Kidney epithelial cell (primary cell): ENCODE results near the gene CCN5. TPM values are rescaled to one million over a fixed set of nuclear protein-coding genes. Genes with fewer than 3 reads are reported as not detected.
"Not testable (repeated sequence)": the region's sequence is repeated elsewhere in the genome, so short reads cannot be mapped to it uniquely, and the experiment has no call there.

ENCODE experiments used
- DNase-seq: peaks from one replicate; pipeline ENCODE4 v3.0.0-alpha.2; 2010; ENCODE audit warnings: low read depth
- H3K27me3 ChIP-seq: 2 replicates; pipeline ENCODE4 v1.6.0; 2011; ENCODE audit warnings: low read length; ENCODE audit not compliant: control insufficient read depth, insufficient read depth
- H3K36me3 ChIP-seq: 2 replicates; pipeline ENCODE4 v1.5.1; 2011; ENCODE audit warnings: low read length; ENCODE audit not compliant: control insufficient read depth, insufficient read depth
- H3K4me3 ChIP-seq: 2 replicates; pipeline ENCODE4 v1.5.1; 2011; ENCODE audit warnings: low read depth, mild to moderate bottlenecking, control low read depth, low read length
- total RNA-seq: library from RNA; depleted of rRNA; stranded (reverse); fragments of >200 nt; gene quantifications from 2 replicates; pipeline ENCODE4 v1.2.3, GENCODE V29; 2015
- TF ChIP-seq, protein P1 (sequence below): IDR thresholded peaks from 2 replicates; pipeline ENCODE4 v1.5.1; 2011; ENCODE audit warnings: mild to moderate bottlenecking, moderate library complexity, low read length, control low read depth, inconsistent platforms; ENCODE audit not compliant: insufficient read depth, poor library complexity, severe bottlenecking

CCN5 gene
- total RNA-seq, 1 donor from 2014 or later, result not detected

DNA sequence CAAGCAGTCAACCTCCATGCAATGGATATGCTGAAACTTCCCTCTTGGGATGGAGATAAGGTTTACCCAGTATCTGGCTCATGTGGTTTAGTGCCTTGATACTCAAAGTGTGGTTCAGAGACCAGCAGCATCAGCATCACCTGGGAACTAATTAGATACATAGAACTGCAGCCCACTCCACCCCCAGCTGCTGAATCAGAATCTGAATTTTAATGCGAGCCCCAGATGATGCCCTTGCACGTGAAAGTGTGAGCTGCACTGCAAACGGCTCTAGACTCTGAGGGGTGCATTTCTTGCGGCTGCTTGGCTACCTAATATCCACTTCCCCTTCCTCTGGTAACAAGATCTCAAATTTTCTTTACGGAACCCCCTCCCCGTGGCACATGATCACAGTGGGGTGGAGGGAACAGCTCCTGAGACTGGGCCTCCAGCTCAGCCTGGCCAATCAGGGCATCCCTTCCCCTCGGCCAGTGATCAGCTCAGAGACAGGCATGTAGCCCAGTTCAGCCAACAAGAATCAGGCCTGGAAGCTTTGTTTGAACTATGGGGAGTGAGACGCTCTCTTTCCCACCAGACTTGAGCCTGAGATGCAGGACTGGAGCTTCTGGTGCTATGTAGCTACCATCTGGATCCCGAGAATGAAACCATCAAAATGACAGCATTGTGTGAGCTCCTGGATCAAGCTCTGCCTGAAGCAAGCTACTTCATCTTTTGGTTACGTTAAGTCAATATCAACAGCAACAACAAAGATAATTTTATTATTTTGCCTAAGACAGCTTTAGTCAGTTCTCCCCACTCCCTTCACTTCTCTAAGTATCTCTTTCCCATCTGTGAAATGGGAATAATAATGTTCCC lies 43.3 kb downstream of the CCN5 start:
- no peak overlapping the region for H3K4me3 ChIP-seq
- H3K27me3 ChIP-seq, result peaks cover 18% of the 10 kb centered on the region
- no peaks in the 10 kb centered on the region for H3K36me3 ChIP-seq
- DNase-seq, result no peak
- TF ChIP-seq, protein P1, sequence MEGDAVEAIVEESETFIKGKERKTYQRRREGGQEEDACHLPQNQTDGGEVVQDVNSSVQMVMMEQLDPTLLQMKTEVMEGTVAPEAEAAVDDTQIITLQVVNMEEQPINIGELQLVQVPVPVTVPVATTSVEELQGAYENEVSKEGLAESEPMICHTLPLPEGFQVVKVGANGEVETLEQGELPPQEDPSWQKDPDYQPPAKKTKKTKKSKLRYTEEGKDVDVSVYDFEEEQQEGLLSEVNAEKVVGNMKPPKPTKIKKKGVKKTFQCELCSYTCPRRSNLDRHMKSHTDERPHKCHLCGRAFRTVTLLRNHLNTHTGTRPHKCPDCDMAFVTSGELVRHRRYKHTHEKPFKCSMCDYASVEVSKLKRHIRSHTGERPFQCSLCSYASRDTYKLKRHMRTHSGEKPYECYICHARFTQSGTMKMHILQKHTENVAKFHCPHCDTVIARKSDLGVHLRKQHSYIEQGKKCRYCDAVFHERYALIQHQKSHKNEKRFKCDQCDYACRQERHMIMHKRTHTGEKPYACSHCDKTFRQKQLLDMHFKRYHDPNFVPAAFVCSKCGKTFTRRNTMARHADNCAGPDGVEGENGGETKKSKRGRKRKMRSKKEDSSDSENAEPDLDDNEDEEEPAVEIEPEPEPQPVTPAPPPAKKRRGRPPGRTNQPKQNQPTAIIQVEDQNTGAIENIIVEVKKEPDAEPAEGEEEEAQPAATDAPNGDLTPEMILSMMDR, result no peak

DNA sequence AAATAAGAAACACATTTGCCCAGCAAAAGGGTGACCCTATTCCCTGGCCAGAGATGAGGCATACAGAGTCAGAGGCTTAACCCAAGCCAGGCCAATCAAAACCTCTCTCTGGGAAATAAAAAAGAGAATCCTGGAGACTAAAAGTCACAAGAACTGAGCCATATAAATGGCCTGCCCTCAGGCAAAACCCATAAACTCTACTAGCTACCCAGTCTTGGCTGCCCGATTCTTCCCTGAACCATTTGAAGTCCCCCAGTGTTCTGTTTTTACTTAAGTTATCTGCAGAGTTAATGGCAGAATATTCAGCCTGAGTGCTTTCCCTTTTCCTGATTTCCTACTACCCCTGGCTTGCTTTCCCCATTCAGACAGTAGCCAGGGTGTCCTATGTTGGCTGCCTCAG lies 44.4 kb downstream of the CCN5 start:
- Histone ChIP-seq H3K27me3 (peaks cover 15% of the 10 kb centered on the region), H3K36me3 (no peaks in the 10 kb centered on the region), H3K4me3 (no peak overlapping the region)
- TF ChIP-seq, protein P1, result no peak
- no peak for DNase-seq

DNA sequence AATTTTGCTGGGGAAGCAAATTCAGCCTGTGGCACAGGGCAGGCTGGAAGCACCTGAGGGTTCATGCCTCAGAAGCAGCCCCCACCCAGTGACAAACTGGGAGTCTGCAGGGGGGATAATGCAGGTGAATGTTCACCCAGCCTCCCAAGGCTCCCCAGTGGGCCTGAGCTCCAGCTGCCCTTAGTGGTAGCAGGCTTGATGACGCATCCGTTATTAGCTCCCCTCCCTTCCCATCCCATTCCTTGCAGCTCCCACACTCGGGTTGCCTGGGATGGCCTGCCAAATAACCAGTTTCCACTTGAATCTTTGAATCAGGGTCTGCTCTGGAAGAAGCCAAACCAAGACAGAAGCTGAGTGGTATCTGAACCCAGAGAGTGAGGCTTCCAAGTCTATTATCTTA lies 46.3 kb downstream of the CCN5 start:
- TF ChIP-seq, protein P1, result no peak
- H3K36me3 ChIP-seq, result no peaks in the 10 kb centered on the region
- H3K27me3 ChIP-seq, result peaks cover 13% of the 10 kb centered on the region
- no peak for DNase-seq
- H3K4me3 ChIP-seq, result no peak overlapping the region

DNA sequence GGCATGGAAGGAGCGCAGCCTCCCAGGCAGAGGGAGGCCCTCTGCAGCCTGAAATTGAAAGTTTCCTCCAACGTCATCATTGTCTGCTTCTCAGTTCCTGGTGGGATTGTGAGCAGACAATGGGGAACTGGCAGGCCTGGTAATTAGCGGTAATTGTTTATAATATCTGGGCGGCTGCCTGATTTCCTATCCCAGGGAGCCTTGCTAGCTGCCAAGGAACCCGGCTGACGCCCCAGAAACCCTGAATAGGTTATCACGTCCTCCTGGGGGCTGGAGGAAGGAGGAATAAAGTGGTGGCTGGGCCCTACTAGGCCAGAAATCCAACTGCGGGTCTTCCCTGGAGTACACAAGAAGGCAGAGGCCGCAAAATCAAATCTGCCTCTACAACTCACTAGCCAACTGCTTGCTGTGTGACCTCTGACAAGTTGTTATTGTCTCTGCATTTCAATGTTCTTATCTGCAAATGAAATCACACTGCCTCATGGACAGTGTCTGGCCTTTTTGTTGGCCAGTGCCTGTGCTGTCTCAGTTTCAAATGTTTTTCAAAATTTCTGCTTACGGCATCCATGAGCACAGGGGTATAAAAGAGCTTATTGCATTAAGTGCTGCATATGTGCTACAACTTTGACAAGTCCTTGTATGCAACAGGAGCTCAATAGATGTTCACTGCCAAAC lies 47.4 kb downstream of the CCN5 start:
- Histone ChIP-seq H3K27me3 (peaks cover 13% of the 10 kb centered on the region), H3K36me3 (no peaks in the 10 kb centered on the region), H3K4me3 (no peak overlapping the region)
- TF ChIP-seq, protein P1, result no peak
- DNase-seq, result no peak

DNA sequence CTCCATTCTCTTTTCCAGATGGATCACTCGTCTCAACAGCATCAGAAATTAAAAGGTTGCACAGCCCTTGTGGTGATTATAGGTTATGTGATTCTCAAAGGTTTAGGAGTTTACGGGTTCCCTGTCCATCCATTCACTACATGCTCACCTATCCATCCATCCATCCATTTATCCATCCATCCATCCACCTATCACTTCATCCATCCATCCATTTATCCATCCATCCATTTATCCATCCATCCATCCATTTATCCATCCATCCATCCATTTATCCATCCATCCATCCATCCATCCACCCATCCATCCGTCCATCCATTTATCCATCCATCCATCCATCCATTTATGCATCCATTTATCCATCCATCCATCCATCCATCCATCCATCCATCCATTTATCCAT lies 48.6 kb downstream of the CCN5 start:
- peaks cover 13% of the 10 kb centered on the region for H3K27me3 ChIP-seq
- not testable (repeated sequence) for DNase-seq, H3K36me3 ChIP-seq, H3K4me3 ChIP-seq

DNA sequence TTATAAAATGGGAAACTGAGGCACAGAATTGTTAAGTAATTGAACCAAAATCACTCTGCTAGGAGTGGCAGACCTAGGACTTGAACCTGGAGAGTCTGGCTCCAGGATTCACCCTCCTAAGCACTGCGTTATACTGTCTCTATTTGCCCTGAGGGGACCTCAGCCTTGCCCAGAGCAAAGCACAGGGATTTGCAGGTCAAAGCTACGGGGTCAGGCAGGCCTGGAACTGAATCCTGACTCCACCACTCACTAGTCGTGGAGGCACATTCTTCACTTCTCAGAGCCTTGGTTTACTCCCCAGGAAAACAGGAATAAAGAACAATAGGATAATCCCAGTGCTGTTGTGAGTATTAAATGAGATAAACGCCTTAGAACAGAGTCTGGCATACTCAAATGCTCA lies 49.9 kb downstream of the CCN5 start:
- TF ChIP-seq, protein P1, result no peak

More for the DNA sequence above, 49.9 kb downstream of the CCN5 start:
- DNase-seq, result no peak
- H3K27me3 ChIP-seq, result peaks cover 15% of the 10 kb centered on the region
- no peaks in the 10 kb centered on the region for H3K36me3 ChIP-seq
- H3K4me3 ChIP-seq, result no peak overlapping the region
